Renal cortex interstitium (tissue), 11 donors: Measurements from ENCODE around the gene SYNJ2. TPM values are rescaled to one million over a fixed set of nuclear protein-coding genes. Genes with fewer than 3 reads are reported as not detected.

Experiments used
- DNase-seq, 11 donors: peaks; one replicate each; pipeline ENCODE4 v3.0.0-alpha.2; 2013; ENCODE audit warnings: low read depth in 9 of 11, low spot score in 4 of 11; ENCODE audit errors: extremely low read depth in 1 of 11
- polyA plus RNA-seq, 3 donors: library from polyadenylated mRNA; unstranded; fragments of 120-200 nt; gene quantifications; one replicate each; pipeline ENCODE4 v1.2.1, GENCODE V29; 2013; ENCODE audit not compliant: insufficient read length in 3 of 3

Gene SYNJ2
- polyA plus RNA-seq, 3 donors: 11.0 to 11.5 (median 11.4) TPM

DNA sequence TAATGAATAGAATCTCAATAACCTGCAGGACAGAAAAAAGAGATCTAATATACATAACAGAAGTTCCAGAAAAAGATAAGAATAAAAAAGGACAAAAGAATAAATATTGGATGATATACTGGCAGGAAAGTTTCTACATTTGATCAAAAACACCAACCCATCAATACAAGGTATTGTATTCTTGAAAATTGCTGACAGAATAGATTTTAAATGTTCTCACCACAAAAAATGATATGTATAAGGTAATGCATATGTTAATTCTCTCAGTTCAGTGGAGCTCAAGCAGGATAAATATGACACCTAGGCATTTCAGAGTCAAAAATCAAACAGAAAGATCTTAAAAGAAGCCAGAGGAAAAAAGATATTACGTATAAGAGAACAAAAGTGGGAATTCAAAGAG, 142.6 kb downstream of the SYNJ2 start:
- DNase-seq: no peak

DNA sequence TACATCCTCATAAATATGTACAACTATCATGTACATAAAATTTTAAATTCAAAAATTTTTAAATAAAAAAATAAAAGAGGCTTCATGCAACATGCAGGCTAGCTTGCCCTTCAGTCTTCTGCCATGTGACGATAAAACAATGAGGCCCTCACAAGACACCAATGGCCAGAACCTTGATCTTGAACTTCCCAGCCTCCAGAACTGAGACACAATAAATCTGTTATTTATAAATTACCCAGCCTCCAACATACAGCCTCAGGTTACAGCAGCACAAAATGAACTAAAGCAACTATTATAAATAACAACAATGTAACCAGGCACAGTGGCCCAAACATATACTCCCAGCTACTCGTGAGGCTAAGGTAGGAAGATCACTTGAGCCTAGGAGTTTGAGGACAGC, 143.6 kb downstream of the SYNJ2 start:
- no peak for DNase-seq

DNA sequence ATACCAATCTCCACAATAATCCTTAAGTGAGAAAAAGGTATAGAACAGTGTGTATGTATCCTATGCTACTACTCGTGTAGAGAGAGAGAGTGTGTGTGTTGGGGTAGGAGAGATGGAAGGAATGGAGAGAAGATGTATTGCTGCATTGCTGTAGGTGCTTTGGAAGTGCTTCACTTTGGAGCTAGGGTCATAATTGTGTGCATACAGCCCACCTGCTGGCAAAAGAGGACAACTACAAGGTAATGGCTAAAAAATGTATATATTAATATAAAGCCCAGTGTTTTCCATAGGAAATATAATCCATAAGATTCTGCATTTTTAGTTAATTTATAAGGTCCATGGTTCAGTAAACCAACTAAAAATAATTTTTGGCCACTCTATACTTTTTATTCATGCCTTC, 150.3 kb downstream of the SYNJ2 start:
- peak in 4 of 11 donors; percentile 4 to 11 (median 8) for DNase-seq

DNA sequence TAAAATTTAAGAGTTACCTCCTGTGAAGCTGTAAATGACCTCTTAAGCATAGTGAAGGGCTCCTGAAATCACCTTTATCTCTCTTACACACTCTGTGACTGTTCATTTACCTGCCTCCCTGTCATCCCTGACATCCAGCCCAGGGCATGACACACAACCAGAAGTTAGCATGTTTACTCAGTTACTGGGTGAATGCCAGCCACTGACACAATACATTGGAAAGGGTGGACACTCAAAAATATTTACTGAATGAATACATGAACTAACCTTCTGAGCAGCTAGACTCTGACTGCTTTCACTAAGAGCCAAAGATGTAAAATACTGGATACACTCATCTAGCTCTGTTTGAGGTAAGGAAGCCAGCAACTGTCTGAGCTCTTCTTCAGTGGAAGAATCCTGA, 161.1 kb downstream of the SYNJ2 start:
- no peak for DNase-seq

DNA sequence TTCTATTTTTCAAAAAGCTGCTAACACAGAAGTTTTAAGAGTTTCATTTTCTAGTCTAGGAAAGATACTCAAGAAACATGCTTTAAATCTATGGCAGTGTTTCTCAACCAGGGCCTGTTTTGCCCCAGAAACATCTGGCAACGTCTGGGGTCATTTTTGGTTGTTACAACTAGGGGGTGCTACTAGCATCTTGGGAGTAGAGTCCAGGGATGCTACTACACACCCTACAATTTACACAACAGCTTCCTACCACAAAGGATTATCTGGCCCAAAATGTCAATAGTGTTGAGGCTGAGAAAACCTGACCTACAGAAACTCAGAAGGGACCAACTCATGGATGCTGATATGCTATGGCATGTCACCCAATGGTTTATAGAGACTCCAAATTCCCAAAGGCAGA, 162.0 kb downstream of the SYNJ2 start:
- DNase-seq: no peak

Other genes with a start within 250 kb of the SYNJ2 start
- 10 to 100 TPM; 40.3 to 41.9 (median 41.3) TPM for gene SNX9, start 158.6 kb upstream of the SYNJ2 start, polyA plus RNA-seq
- 10 to 100 TPM; 11.3 to 14.1 (median 13.8) TPM for gene SERAC1, start 186.4 kb downstream of the SYNJ2 start, polyA plus RNA-seq
- 10 to 100 TPM; 43.5 to 66.6 (median 54.3) TPM for gene GTF2H5, start 186.5 kb downstream of the SYNJ2 start, polyA plus RNA-seq